ENCODE data around the gene RPTN.

RPTN gene

DNA sequence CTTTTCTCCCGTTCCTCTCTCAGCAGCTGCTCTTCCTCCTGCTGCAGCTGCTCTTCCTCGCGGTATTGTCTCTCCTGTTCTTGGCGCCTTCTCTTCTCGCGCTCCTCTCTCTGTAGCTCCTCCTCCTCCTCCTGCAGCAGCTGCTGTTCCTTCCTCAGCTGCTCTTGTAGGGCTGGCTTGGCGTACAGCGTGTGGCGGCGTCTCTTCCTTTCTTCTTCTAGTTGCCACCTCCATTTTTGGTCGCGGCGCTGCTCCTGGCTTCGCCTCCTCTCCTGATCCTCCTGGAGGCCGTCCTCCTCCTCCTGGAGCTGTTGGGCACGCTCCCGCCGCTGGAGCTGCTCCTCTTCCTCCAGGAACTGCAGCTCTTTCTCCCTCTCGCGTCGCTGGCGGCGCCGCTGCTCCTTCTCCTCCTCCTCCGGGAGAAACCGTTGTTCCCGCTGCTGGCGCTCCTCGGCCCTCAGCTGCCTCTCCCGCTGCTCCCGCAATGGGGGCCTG is 48.6 kb downstream of the RPTN start:
- no peak for DNase-seq

DNA sequence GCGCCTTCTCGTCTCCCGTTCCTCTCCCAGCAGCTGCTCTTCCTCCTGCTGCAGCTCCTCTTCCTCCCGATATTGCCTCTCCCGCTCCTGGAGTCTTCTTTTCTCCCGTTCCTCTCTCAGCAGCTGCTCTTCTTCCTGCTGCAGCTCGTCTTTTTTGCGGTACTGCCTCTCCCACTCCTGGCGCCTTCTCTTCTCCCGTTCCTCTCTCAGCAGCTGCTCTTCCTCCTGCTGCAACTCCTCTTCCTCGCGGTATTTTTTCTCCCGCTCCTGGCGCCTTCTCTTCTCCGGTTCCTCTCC is 49.1 kb downstream of the RPTN start:
- DNase-seq: no peak

DNA sequence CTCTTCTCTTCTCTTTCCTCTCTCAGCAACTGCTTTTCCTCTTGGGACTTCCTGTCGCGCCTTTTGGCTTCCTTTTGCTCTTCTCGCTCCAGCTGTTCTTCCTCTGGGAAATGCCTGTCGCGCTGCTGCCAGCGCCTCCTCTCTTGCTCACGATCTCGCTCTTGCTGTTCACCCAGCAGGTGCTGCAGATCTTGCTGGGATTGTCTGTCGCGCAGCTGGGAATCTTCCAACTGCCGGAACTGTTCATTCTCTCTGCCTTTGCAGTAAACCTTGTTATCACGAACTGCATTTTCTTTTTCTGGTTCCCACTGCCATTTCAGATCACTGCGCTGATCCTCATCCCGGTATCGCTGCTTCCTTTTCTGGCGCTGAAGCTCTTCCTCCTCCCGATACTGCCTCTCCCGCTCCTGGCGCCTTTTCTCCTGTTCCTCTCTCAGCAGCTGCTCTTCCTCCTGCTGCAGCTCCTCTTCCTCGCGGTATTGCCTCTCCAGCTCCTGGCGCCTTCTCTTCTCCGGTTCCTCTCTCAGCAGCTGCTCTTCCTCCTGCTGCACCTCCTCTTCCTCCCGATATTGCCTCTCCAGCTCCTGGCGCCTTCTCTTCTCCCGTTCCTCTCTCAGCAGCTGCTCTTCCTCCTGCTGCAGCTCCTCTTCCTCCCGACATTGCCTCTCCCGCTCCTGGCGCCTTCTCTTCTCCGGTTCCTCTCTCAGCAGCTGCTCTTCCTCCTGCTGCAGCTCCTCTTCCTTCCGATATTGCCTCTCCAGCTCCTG is 49.6 kb downstream of the RPTN start:
- DNase-seq: no peak

DNA sequence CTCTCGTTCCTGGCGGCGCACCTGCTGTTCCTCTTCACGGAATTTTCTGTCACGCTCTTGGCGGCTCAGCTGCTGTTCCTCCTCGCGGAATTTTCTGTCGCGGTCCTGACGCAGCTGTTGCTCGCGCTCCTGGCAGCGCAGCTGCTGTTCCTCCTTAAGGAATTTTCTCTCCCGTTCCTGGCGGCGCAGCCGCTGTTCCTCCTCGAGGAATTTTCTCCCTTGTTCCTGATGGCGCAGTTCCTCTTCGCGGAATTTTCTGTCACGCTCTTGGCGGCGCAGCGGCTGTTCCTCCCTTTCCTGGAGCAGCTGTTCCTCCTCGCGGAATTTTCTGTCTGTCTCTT is 50.2 kb downstream of the RPTN start:
- no peak for DNase-seq

DNA sequence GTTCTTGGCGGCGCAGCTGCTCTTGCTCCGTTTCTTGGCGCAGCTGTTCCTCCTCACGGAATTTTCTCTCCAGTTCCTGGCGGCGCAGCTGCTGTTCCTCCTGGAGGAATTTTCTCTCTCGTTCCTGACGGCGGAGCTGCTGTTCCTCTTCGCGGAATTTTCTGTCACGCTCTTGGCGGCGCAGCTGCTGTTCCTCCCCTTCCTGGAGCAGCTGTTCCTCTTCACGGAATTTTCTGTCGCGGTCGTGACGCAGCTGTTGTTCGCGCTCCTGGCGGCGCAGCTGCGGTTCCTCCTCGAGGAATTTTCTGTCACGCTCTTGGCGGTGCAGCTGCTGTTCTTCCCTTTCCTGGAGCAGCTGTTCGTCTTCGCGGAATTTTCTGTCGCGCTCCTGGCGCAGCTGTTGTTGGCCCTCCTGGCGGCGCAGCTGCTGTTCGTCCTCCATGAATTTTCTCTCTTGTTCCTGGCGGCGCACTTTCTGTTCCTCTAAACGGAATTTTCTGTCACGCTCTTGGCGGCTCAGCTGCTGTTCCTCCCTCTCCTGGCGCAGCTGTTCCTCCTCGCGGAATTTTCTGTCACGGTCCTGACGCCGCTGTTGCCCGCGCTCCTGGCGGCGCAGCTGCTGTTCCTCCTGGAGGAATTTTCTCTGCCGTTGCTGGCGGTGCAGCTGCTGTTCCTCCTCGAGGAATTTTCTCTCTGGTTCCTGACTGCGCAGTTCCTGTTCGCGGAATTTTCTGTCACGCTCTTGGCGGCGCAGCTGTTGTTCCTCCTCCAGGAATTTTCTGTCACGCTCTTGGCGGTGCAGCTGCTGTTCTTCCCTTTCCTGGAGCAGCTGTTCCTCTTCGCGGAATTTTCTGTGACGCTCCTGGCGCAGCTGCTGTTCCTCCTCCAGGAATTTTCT is 50.8 kb downstream of the RPTN start:
- DNase-seq: no peak

DNA sequence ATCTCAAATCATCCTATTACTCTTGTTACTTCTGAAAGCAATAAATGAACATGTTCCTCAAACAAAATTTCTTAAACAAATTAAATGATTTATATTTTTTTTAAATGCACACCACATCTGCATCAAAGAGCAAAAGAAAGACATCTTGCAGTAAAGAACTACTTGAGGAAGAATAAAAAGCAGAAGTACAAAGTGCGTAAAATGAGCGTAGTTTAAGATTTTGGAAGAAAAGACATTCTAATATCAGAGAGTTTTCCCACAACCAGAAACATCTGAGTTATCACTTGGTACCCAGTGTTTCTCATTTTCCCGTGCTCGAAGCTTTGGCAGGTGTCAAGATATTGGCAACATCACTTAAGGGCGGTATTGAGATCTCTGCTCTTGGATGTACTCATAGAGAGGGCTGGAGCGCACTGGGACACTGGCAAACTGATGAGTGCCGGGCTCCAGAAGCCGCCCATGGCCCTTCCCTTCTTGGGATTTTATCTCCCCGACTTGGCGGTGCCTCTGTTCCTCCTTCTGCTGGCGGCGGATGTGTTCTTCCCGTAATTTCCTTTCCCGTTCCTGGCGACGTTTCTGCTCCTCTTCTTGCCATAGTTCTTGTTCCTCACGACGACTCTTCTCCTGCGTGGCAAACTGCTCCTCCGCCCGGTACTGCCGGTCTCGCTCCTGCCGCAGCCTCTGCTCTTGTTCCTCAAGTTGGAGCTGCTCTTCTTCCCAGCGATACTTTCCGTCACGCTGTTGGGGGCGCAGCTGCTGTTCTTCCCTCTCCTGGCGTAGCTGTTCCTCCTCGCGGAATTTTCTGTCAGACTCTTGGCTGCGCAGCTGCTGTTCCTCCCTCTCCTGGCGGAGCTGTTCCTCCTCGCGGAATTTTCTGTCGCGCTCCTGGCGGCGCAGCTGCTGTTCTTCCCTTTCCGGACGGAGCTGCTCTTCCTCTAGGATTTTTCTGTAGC is 51.7 kb downstream of the RPTN start:
- DNase-seq: no peak

DNA sequence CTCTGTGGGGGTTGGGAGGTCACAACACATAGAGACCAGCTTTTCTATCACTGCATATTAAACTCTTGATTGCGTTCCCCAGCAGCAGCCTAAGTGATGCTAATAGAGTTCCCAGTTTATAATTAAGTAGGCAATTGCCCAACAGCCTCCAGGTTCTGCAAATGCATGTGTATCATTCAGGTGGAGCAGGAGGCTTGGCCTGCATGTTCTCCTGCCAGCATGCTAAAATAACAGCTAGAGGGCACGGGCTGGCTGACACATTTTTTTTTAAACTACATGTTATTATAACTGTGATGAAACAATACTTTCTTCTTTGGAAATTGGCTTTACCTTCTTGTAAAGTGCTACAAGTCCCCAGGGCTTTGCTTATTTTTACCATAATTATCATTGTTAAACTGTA is 54.2 kb downstream of the RPTN start:
- DNase-seq: no peak
